ENCODE measurements around the gene AVEN. TPM values are rescaled to one million over a fixed set of nuclear protein-coding genes. Genes with fewer than 3 reads are reported as not detected.
A peak's percentile ranks its signal among the peaks of the same experiment; 100 is the strongest.
"Not testable (repeated sequence)": the region's sequence is repeated elsewhere in the genome, so short reads cannot be mapped to it uniquely, and the experiment has no call there.

AVEN gene
- polyA plus RNA-seq, 2 of the 4 experiments (the other 2 are of a cell fraction), result 23.8 to 27.2 TPM

DNA sequence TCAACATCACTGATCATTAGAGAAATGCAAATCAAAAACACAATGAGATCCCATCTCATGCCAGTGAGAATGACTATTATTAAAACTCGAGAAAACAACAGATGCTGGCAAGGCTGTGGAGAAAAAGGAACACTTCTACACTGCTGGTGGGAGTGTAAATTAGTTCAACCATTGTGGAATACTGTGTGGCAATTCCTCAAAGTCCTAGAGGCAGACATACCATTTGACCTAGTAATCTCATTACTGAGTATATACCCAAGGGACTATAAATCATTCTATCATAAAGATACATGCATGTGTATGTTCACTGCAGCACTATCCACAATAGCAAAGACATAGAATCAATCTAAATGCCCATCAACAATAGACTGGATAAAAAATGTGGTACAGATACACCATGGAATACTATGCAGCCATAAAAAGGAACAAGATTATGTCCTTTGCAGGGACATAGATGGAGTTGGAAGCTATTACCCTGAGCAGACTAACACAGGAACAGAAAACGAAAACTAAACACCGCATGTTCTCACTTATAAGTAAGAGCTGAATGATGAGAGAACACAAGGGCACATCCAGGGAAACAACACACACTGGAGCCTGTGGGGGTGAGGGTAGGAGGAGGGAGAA, 15.2 kb upstream of the AVEN start:
- ChIA-PET POLR2A (no interaction called here), CTCF (interaction anchor here (5.8 kb wide), 1 partner anchor 9 kb away, joined by 28 read pairs; no protein-coding TSS in a partner anchor)
- no peak for FAIRE-seq
- Histone ChIP-seq H3K4me3 (no peak overlapping the region), H3K4me2 (no peak overlapping the region), H3K4me1 (0 out of 3 replicates have a peak, but pooled peaks cover 4% of the 10 kb centered on the region), H3K27ac (no peak overlapping the region), H3K9me3 (peaks cover 28% of the 10 kb centered on the region)
- no peak for TF ChIP-seq NR3C1 (IDR thresholded peaks at IDR 0.05)
- TF ChIP-seq RARB (CRISPR knock-in tag; IDR thresholded peaks at IDR 0.05), result no peak
- TF ChIP-seq HDAC2 (IDR thresholded peaks at IDR 0.05), result no peak
- no peak for TF ChIP-seq EHF (CRISPR knock-in tag; IDR thresholded peaks at IDR 0.05)
- TF ChIP-seq, protein P1, sequence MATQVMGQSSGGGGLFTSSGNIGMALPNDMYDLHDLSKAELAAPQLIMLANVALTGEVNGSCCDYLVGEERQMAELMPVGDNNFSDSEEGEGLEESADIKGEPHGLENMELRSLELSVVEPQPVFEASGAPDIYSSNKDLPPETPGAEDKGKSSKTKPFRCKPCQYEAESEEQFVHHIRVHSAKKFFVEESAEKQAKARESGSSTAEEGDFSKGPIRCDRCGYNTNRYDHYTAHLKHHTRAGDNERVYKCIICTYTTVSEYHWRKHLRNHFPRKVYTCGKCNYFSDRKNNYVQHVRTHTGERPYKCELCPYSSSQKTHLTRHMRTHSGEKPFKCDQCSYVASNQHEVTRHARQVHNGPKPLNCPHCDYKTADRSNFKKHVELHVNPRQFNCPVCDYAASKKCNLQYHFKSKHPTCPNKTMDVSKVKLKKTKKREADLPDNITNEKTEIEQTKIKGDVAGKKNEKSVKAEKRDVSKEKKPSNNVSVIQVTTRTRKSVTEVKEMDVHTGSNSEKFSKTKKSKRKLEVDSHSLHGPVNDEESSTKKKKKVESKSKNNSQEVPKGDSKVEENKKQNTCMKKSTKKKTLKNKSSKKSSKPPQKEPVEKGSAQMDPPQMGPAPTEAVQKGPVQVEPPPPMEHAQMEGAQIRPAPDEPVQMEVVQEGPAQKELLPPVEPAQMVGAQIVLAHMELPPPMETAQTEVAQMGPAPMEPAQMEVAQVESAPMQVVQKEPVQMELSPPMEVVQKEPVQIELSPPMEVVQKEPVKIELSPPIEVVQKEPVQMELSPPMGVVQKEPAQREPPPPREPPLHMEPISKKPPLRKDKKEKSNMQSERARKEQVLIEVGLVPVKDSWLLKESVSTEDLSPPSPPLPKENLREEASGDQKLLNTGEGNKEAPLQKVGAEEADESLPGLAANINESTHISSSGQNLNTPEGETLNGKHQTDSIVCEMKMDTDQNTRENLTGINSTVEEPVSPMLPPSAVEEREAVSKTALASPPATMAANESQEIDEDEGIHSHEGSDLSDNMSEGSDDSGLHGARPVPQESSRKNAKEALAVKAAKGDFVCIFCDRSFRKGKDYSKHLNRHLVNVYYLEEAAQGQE (IDR thresholded peaks at IDR 0.05), result no peak
- no peak for TF ChIP-seq RNF2 (IDR thresholded peaks at IDR 0.05; ENCODE audit: borderline replicate concordance, low read depth)
- no peak for TF ChIP-seq FOXS1 (CRISPR knock-in tag; IDR thresholded peaks at IDR 0.05)
- TF ChIP-seq, protein P2, sequence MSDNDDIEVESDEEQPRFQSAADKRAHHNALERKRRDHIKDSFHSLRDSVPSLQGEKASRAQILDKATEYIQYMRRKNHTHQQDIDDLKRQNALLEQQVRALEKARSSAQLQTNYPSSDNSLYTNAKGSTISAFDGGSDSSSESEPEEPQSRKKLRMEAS (IDR thresholded peaks at IDR 0.05), result no peak
- TF ChIP-seq ZFP36 (IDR thresholded peaks at IDR 0.05; ENCODE audit: borderline replicate concordance, partially characterized antibody), result no peak
- TF ChIP-seq PHF8 (IDR thresholded peaks at IDR 0.05; ENCODE audit: borderline replicate concordance, low read depth), result no peak
- TF ChIP-seq ZNF302 (CRISPR knock-in tag; IDR thresholded peaks at IDR 0.05), result no peak
- TF ChIP-seq HOXA7 (CRISPR knock-in tag; IDR thresholded peaks at IDR 0.05), result no peak
- TF ChIP-seq, protein P3, sequence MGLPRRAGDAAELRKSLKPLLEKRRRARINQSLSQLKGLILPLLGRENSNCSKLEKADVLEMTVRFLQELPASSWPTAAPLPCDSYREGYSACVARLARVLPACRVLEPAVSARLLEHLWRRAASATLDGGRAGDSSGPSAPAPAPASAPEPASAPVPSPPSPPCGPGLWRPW (IDR thresholded peaks at IDR 0.05), result no peak
- no peak for TF ChIP-seq GATA3 (IDR thresholded peaks at IDR 0.05; ENCODE audit: borderline replicate concordance)
- TF ChIP-seq, protein P4, sequence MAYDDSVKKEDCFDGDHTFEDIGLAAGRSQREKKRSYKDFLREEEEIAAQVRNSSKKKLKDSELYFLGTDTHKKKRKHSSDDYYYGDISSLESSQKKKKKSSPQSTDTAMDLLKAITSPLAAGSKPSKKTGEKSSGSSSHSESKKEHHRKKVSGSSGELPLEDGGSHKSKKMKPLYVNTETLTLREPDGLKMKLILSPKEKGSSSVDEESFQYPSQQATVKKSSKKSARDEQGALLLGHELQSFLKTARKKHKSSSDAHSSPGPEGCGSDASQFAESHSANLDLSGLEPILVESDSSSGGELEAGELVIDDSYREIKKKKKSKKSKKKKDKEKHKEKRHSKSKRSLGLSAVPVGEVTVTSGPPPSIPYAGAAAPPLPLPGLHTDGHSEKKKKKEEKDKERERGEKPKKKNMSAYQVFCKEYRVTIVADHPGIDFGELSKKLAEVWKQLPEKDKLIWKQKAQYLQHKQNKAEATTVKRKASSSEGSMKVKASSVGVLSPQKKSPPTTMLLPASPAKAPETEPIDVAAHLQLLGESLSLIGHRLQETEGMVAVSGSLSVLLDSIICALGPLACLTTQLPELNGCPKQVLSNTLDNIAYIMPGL (CRISPR knock-in tag; IDR thresholded peaks at IDR 0.05; ENCODE audit: borderline replicate concordance), result no peak
- no peak for TF ChIP-seq TFCP2L1 (CRISPR knock-in tag; IDR thresholded peaks at IDR 0.05)
- no peak for TF ChIP-seq CHD4 (IDR thresholded peaks at IDR 0.05; ENCODE audit: borderline replicate concordance)
- 64% methylated on average over 3 of the region's 3 CpGs for WGBS (ENCODE audit: missing lambda C conversion rate)
- no peak for DNase-seq (ENCODE audit: low read depth in 1 of 2, low spot score in 1 of 2)
- no peak for ATAC-seq

DNA sequence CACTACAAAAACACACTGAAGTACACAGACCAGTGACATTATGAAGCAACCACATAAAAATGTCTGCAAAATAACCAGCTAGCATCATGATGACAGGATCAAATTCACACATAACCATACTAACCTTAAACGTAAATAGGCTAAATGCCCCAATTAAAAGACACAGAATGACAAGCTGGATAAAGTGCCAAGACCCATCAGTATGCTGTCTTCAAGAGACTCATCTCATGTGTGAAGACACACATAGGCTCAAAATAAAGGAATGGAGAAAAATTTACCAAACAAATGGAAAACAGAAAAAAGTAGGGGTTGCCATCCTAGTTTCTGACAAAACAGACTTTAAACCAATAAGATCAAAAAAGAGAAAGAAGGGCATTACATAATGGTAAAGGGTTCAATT, 11.4 kb upstream of the AVEN start:
- H3K4me1 ChIP-seq; FAIRE-seq; H3K27ac ChIP-seq; POLR2A ChIA-PET; ATAC-seq; H3K4me2 ChIP-seq; DNase-seq (ENCODE audit: low read depth in 1 of 2, low spot score in 1 of 2); H3K4me3 ChIP-seq: not testable (repeated sequence)
- CTCF ChIA-PET, result interaction anchor here (0.7 to 5.8 kb wide), 4 partner anchors 10 to 317 kb away, joined by 3 to 28 read pairs (median 8); partner anchors contain the start of gene AVEN
- 18% methylated on average over 1 of the region's 1 CpG for WGBS (ENCODE audit: missing lambda C conversion rate)
- H3K9me3 ChIP-seq, result peaks cover 28% of the 10 kb centered on the region

DNA sequence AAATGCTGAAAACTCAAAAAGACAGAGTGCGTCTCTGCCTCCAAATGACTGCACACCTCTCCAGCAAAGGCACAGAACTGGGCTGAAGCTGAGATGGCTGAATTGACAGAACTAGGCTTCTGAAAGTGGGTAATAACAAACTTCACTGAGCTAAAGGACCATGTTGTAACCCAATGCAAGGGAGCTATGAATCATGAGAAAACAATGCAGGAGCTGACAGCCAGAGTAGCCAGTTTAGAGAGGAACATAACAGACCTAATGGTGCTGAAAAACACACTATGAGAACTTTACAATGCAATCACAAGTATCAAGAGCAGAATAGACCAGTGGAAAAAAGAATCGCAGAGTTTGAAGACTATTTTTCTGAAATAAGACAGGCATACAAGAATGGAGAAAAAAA, 10.1 kb upstream of the AVEN start:
- DNase-seq (ENCODE audit: low read depth in 1 of 2, low spot score in 1 of 2), result no peak
- ATAC-seq, result no peak
- FAIRE-seq, result peak; percentile 51
- POLR2A ChIA-PET, result no interaction called here
- WGBS (ENCODE audit: missing lambda C conversion rate), result 81% methylated on average over 2 of the region's 2 CpGs
- H3K4me1 ChIP-seq, result no peaks in the 10 kb centered on the region
- H3K4me2 ChIP-seq, result no peak overlapping the region
- no peak overlapping the region for H3K27ac ChIP-seq
- CTCF ChIA-PET, result interaction anchor here (1.9 kb wide), 1 partner anchor 14 kb away, joined by 6 read pairs; no protein-coding TSS in a partner anchor
- H3K9me3 ChIP-seq, result peaks cover 28% of the 10 kb centered on the region
- no peak overlapping the region for H3K4me3 ChIP-seq
- TF ChIP-seq, protein P5, sequence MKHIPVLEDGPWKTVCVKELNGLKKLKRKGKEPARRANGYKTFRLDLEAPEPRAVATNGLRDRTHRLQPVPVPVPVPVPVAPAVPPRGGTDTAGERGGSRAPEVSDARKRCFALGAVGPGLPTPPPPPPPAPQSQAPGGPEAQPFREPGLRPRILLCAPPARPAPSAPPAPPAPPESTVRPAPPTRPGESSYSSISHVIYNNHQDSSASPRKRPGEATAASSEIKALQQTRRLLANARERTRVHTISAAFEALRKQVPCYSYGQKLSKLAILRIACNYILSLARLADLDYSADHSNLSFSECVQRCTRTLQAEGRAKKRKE (CRISPR knock-in tag; IDR thresholded peaks at IDR 0.05; ENCODE audit: low read depth), result no peak
- TF ChIP-seq HOXB5 (CRISPR knock-in tag; IDR thresholded peaks at IDR 0.05) (no peak), HOXB13 (CRISPR knock-in tag; IDR thresholded peaks at IDR 0.05; ENCODE audit: low read depth) (no peak), JUN (IDR thresholded peaks at IDR 0.05) (no peak), SREBF2 (IDR thresholded peaks at IDR 0.05) (no peak), ZC3H11A (IDR thresholded peaks at IDR 0.05) (no peak), CBX8 (IDR thresholded peaks at IDR 0.05) (no peak), ESRRA (IDR thresholded peaks at IDR 0.05; ENCODE audit: borderline replicate concordance, low read length) (no peak), JUNB (IDR thresholded peaks at IDR 0.05) (no peak)
- TF ChIP-seq, protein P6, sequence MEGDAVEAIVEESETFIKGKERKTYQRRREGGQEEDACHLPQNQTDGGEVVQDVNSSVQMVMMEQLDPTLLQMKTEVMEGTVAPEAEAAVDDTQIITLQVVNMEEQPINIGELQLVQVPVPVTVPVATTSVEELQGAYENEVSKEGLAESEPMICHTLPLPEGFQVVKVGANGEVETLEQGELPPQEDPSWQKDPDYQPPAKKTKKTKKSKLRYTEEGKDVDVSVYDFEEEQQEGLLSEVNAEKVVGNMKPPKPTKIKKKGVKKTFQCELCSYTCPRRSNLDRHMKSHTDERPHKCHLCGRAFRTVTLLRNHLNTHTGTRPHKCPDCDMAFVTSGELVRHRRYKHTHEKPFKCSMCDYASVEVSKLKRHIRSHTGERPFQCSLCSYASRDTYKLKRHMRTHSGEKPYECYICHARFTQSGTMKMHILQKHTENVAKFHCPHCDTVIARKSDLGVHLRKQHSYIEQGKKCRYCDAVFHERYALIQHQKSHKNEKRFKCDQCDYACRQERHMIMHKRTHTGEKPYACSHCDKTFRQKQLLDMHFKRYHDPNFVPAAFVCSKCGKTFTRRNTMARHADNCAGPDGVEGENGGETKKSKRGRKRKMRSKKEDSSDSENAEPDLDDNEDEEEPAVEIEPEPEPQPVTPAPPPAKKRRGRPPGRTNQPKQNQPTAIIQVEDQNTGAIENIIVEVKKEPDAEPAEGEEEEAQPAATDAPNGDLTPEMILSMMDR (IDR thresholded peaks at IDR 0.05), result no peak

Measured in A549 (cell line).